Measurements from ENCODE around the gene BRD9. TPM values are rescaled to one million over a fixed set of nuclear protein-coding genes. Genes with fewer than 3 reads are reported as not detected.

The BRD9 gene
- total and polyA plus RNA-seq, 2 of the 4 experiments (the other 2 are of a cell fraction) = 22.0 to 43.4 TPM

GRCh38 chr5:870956-871355, 21.6 kb downstream of the BRD9 start:
- Histone ChIP-seq H3K14ac (replicated peaks; ENCODE audit: low read depth, low read length) (no peak overlapping the region), H4K8ac (ENCODE audit: low read depth in 2 of 2, low read length in 2 of 2) (no peak overlapping the region), H3K9me1 (ENCODE audit: insufficient read depth, low read length) (no peaks in the 10 kb centered on the region), H2AK5ac (ENCODE audit: low read depth, low read length) (no peak overlapping the region), H3K79me1 (ENCODE audit: low read depth in 1 of 2, low read length in 2 of 2) (no peaks in the 10 kb centered on the region; a peak in 3 of 4 replicates), H4K5ac (ENCODE audit: low read depth, low read length) (no peak overlapping the region), H3K9ac (ENCODE audit: low read depth, low read length) (no peak overlapping the region), H2BK5ac (ENCODE audit: low read depth, low read length, poor library complexity, severe bottlenecking) (no peak overlapping the region), H3K9me3 (ENCODE audit: control insufficient read depth, insufficient read depth, low read length) (no peaks in the 10 kb centered on the region), H3K36me3 (ENCODE audit: control insufficient read depth, insufficient read depth, low read length) (peaks cover 67% of the 10 kb centered on the region), H3K27me3 (ENCODE audit: control insufficient read depth, insufficient read depth, low read length) (no peaks in the 10 kb centered on the region), H3K23ac (ENCODE audit: low read depth, low read length) (no peak overlapping the region), H3K4me2 (ENCODE audit: low read depth, low read length) (no peak overlapping the region), H2BK120ac (ENCODE audit: low read depth, low read length) (no peak overlapping the region), H2AFZ (replicated peaks; ENCODE audit: low read length, poor library complexity) (no peak overlapping the region), H3K4ac (ENCODE audit: low read depth, low read length) (no peak overlapping the region), H4K91ac (ENCODE audit: insufficient read depth, low read depth, low read length) (no peak overlapping the region), H2AK9ac (replicated peaks; ENCODE audit: low read depth, low read length, poor library complexity) (no peak overlapping the region), H3K4me1 (ENCODE audit: control insufficient read depth, insufficient read depth, low read length) (no peaks in the 10 kb centered on the region), H2BK15ac (ENCODE audit: low read depth, low read length) (no peak overlapping the region), H3K4me3 (ENCODE audit: insufficient read depth, low read depth, low read length) (no peak overlapping the region), H2BK20ac (ENCODE audit: low read depth, low read length) (no peak overlapping the region), H3K27ac (ENCODE audit: insufficient read depth, low read length) (no peak overlapping the region), H3K56ac (ENCODE audit: extremely low read depth, insufficient read depth, low read length) (no peak overlapping the region), H3K18ac (ENCODE audit: low read depth, low read length) (no peak overlapping the region), H4K20me1 (ENCODE audit: insufficient read depth, low read length) (peaks cover 8% of the 10 kb centered on the region; the same call in 1 of the 2 replicates)
- dilution Hi-C loops (cut with HindIII; ENCODE audit: low sequenced_read_pairs, unreplicated experiment) = no loop called here
- ChIA-PET CTCF (no interaction called here), POLR2A (ENCODE audit: unreplicated experiment) (no interaction called here)
- in situ Hi-C loops (cut with MboI; ENCODE audit: low sequenced_read_pairs) = no loop called here
- TF ChIP-seq CTCF (conservative IDR thresholded peaks at IDR 0.05; ENCODE audit: low read depth, low read length) = no peak
- DNase-seq (no peak), ATAC-seq (ENCODE audit: low read depth) (no peak)
- no TSS peak for BruUV-seq (replicated peaks)
- WGBS, 2 experiments (ENCODE audit: extremely low coverage in 2 of 2, insufficient read length in 1 of 2) = no CpG with 5 or more reads among the region's 5 CpGs
- intact Hi-C loops (cut with micrococcal nuclease) = no loop called here

Measured in IMR-90 (cell line).